GM20431 (cell line): Measurements from ENCODE around the gene TNFSF8.

Experiments
- in situ Hi-C: fragments of 300-500 bp; cut with MseI, MboI; formaldehyde crosslinking; loops from one replicate; pipeline ENCODE4 v1.15.0; 2020; ENCODE audit warnings: low sequenced_read_pairs; ENCODE audit not compliant: unreplicated experiment

Gene TNFSF8

DNA sequence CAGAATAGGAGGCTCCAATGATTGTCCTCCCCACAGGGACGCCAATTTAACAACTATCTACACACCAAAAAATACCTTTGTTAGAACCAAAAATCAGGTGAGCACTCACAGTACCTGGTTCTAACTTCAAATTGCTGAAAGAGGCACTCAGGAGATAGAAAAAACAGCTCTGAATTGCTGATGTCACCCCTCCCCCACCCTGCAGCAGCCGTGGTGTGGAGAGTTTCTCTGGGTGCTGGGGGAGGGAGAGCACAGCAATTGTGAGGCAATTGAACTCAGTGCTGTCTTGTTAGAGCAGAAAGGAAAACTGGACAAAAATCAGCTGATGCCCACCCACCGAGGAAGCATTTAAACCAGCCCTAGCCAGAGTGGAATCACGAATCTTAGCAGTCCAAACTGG is 41.8 kb downstream of the TNFSF8 start:
- in situ Hi-C loops, result no loop called here

DNA sequence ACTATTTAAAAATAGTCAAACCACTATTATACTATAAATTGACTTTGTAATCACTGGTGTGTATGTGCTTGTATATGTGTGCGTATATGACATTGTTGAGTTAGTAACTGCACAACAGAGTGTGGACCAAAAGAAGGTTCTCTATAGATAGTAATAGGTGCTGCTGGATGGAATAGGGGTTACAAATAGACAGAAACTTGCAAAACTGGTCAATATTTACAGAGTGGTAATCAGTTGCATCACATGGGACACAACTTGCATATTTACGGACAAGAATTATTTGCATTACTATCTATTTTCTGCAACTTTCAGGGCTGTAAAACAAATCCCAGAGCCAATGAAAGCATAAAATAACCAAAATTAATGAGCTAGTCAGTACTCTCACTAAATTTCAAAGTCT is 42.4 kb downstream of the TNFSF8 start:
- in situ Hi-C loops, result no loop called here

DNA sequence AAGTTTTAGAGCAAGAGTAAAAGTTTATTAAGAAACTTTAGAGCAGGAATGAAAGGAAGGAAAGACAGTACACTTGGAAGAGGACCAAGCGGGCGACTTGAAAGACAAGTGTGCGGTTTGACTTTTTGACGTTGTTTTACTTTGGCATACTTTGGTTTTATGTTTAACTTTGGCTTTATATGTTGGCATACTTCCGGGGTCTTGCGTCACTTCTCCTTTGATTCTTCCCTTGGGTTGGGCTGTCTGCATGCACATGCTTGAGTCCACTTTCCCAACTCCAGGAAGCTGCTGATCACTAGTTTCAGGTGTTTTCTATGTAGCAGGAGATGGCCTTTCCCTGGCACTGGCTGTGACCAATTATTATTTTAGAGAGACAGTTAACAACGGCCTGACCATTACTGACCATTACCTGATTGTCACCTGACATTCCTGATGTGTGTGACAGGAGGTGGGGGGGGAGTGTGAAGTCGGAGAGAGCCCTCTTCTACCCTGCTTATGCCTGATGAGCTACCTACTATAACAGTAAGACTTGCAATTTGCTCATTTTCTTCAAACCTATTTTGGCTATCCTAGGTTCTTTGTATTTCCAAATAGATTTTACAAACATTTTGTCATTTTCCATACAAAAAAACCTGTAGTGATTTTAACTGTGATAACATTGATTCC is 45.5 kb downstream of the TNFSF8 start:
- in situ Hi-C loops, result no loop called here

DNA sequence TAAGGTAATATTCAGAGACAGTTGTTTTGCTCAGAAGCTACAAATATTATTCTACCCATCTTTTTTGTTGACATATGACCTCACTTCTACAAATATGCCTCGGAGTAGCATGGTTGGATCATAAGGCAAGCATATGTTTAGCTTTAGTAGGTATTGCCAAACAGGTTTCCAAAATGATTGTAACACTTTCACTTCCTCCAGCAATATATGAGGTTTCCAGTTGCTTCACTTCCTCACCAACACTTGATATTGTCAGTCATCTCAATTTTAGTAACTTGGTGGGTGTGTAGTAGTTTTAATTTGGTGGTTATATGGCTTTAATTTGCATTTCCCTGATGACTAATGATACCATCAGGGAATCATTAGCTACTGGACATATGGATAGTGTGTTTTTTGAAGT is 46.7 kb downstream of the TNFSF8 start:
- in situ Hi-C loops, result no loop called here

DNA sequence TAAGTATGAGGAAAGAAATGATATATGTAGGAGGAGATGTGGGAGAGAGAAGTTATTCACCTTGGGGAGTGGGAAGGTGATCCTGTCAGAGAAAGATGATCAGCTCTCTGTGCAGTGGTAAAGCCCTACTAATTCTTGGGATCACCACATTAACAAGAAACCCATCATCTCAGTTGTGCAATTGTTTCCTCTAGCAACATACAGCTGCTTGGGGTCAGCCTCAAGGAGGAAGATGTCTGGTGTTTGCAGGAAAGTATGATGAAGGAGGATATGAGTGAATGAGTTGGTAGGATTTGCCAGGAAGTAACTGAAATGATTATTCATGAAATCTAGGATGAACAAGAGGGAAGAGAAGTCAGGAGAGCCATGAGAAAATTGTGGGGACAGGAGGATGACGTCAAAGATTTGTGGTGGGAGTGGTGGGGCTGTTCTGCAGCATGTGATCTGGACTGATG is 50.1 kb downstream of the TNFSF8 start:
- in situ Hi-C loops, result no loop called here

DNA sequence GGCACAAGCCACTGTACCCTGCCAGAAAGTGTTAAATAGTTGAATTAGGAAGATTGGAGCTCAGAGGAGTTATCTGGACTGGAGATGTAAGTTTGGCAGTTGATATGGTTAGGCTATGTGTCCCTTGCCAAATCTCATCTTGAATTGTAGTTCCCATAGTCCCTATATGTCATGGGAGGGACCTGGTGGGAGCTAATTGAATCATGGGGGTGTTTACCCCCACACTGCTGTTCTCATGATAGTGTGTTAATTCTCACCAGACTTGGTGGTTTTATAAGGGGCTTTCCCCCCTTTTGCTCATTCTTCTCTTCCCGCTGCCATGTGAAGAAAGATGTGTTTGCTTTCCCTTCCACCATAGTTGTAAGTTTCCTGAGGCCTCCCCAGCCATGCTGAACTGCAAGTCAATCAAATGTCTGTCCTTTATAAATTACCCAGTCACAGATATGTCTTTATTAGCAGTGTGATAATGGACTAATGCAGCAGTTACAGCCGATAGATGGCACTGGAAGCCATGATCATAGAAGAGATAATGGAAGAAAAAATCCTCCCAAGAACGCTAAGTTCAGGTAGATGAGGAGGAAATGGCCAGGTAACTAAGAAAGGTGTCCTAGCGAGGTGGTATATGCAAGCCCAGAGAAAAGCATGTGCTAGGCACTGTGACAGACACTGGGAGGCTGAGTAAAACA is 51.4 kb downstream of the TNFSF8 start:
- in situ Hi-C loops, result no loop called here

DNA sequence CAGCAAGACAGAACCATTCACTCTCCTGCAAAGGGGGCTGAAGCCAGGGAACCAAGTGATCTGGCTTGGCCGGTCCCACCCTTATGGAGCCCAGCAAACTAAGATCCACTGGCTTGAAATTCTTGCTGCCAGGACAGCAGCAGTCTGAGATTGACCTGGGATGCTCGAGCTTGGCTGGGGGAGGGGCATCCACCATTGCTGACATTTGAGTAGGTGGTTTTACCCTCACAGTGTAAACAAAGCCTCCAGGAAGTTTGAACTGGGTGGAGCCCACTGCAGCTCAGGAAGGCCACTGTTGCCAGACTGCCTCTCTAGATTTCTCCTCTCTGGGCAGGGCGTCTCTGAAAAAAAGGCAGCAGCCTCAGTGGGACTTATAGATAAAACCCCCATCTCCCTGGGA is 60.5 kb downstream of the TNFSF8 start:
- in situ Hi-C loops, result no loop called here

DNA sequence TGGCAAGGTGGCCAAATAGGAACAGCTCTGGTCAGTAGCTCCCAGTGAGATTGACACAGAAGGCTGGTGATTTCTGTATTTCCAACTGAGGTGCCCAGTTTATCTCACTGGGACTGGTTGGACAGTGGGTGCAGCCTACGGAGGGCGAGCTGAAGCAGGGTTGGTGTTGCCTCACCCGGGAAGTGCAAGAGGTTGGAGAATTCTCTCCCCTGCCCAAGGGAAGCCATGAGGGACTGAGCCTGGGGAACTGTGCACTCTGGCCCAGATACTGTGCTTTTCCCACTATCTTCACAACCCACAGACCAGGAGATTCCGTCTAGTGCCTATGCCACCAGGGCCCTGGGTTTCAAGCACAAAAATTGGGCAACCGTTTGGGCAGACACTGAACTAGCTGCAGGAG is 61.0 kb downstream of the TNFSF8 start:
- in situ Hi-C loops, result no loop called here

DNA sequence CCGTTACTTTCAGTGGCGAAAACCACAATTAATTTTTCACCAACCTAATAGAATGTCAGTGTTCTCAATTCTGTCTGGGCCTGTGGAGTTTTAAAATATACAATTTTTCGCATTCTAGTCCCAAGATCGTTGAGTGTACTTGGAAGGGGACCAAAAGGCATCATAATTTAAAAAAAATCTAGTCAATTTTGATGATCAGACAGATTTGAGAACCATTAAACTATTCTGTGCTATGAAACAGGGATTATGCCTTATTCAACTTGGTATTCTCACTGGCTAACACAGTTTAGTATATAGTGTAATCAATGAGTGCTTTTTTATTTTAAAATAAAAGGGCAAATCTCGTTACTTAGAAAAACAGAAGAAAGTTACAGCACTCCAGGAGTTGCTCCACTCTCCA is 63.1 kb downstream of the TNFSF8 start:
- in situ Hi-C loops, result no loop called here

DNA sequence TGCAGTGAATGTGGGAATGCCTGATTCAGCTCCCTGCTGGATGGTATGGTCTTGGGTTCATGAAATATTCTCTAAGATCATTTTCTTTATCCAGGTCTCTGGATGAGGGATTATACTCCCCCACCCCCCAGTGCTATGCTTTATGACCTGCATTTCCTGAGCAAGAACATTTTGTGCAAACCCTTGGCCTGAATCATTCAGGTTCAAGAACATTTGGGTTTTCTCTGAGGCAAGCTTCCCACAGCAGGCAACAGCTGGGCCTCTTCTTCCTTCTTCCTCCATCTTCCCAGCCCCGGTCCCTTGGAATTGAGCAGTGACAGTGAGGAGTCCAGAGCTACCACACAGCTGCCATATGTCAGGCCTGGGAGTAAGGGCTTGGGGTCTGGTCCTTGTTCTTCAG is 65.9 kb downstream of the TNFSF8 start:
- in situ Hi-C loops, result no loop called here

DNA sequence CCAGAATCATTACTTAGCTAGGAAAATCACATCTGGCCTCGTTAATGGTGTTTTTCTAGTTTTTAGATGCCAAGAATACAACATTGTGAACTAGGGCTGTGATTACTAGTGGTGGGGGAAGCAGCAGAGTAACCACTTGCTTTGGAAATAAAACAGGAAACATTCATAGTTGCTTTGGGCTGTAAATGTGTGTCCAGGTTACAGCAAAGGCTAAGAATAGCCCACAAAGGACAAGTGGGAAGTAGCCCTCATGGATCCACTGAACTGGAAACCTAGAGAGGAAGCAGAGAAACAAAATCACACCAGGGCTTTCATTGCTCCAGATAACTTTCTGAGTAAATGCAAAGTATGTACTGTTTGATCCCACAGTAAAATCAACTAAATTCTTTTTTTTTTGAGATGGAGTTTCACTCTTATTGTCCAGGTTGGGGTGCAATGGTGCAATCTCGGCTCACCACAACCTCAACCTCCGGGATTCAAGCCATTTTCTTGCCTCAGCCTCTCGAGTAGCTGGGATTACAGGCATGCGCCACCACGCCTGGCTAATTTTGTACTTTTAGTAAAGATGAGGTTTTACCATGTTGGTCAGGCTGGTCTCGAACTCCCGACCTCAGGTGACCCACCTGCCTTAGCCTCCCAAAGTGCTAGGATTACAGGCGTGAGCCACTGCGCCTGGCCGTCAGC is 68.3 kb downstream of the TNFSF8 start:
- in situ Hi-C loops, result no loop called here

DNA sequence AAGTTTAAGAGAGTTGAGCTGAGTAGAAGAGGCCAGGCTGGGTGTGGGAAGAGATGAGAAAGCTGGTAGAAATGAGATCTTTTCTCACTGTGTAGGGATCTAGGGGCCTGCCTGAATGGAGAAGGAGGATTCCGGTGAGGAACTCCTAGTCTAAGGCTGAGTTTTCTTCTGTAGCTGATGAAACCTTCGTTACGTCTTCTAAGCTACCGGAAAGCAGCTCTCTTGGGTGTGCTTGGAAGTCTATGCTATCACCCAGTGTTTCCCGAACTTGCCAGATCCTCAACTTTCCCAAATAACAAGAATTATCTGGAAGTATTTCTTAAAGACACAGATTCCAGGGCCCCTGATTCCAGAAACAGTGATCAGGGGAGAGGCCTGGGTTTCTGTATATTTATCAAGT is 69.1 kb downstream of the TNFSF8 start:
- in situ Hi-C loops, result no loop called here

DNA sequence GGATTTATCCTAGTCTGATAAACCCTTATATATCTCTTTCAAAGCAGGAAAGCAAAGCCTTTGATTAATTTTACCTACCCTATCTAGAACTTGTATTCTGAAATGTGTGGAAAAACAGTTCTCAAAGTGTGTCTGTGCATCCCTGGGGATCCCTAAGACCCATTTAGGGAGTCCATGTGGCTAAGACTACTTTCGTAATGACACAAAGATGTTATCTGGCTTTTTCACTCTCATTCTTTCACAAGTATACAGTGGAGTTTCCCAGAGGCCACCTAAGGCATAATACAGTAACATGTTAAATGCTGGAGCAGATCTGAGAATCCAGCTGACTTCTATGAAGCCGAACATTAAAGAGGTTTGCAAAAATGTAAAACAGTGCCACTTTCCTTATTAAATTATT is 70.2 kb downstream of the TNFSF8 start:
- in situ Hi-C loops, result no loop called here

DNA sequence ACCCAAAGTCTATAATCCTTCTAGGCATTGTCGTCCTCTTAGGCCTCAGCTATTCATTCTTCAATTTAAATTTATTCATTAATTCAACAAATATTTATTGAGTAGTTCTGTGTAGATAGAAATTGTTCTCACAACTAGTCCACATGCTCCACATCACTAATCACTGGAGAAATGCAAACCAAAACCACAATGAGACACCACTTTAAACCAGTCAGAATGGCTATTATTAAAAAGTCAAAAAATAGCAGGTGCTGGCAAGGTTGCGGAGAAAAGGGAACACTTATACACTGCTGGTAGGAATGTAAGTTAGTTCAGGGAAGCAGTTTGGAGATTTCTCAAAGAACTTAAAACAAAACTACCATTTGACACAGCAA is 73.5 kb downstream of the TNFSF8 start:
- in situ Hi-C loops, result no loop called here

DNA sequence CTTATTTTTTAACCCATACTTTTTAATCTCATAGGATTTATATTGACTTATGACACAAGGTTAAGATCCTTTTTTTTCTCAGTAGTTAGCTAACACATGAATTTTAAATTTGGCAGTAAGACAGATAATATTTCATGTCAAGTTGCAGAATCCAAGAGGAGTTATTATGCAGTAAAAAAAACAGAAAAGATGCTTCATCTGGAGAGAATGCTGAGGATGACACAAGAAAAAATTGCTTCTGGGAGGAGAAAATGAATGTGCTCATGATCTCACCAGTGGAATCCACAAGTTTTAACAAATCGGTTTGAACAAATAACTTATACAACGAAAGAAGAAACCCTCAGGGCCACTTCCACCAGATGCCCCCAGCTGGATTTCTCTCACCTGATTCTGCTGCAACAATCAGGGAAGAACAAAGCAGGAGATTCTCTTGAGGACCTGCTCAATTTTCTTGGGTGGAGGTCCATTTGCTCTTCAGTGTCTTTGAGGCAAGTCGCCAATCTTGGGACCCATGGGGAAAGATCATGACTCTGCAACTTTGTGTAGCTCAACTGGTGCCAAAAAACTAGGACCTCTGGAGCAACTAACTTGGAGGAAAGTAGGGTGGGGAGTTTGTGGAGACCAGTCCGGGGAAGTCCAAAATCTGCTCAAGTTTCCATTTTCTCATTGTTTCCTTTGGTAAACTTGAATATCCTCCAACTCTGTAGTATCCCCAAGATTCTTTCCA is 74.0 kb downstream of the TNFSF8 start:
- in situ Hi-C loops, result no loop called here

DNA sequence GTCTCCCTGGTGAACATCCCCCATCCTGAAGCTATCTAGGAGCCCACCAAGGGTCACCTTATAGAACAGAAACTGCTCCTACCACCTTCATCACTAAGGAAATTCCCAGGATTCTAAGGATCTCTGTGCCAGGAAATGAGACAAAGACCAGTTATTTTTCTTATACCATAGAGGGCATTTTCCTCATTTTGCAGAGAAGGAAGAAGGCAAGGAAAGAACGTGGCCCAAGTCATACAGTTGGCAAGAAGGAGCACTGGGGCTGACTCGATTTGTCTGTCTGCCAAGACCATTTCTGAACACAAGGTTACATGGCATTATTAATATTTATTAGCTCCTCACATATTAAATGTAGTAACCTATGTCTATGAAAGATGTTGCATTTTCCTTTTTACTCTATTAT is 74.9 kb downstream of the TNFSF8 start:
- in situ Hi-C loops, result no loop called here

DNA sequence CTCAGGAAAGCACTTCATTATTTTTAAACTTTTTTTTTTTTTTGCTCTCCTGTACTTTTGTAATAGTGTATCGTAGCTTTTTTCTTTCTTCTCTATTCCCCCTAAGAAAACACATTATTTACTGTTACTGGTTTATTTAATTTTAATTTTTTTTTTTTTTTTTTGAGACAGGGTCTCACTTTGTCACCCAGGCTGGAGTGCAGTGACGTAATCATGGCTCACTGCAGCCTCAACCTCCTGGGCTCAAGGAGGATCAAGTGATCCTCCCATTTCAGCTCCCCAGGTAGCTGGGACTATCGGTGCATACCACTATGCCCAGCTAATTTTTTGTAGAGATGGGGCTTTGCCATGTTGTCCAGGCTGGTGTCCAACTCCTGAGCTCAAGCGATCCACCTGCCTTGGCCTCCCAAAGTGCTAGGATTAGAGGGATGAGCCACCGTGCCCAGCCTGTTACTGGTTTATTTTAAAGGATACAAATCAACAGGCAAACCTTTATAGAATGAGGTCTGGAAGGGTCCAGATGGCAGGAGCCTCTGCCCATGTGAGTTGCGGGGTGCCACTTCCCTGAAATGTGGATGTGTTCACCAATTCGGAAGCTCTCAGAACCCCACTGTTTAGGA is 75.5 kb downstream of the TNFSF8 start:
- in situ Hi-C loops, result no loop called here

DNA sequence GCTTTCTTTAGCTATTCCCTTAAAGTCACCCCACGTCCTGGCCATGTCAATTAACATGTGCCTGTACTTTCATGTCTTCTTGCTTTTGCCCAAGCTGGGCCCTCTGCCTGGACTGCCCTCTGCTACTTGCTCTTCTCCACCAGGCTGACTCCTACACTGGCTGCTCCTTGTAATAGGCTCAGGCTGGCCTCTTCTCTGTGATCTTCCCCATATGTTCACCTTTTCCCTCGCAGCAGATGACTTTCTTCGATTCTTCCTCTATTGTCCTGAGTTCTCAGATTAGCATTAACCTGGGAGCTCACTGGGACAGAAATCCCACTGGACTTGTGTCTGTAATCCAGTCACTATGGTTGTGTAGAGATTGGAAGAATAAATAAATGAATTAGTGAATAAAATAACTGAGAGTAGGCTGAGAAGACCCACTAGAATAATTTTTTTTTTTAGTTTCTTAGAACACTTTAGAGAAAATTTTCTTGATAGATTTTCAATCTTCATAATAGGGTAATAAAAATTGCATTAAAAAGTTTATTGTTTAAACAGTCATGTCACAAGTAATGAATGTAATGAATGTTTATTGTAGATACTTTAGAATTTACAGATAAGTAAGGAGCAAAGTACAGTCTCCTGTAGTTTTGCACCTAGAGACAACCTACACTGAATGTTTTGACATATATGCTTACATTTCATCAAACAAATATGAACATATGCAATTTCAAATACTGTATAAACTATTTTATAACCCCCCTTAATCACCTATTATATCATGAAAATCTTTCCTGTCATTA is 77.1 kb downstream of the TNFSF8 start:
- in situ Hi-C loops, result no loop called here

DNA sequence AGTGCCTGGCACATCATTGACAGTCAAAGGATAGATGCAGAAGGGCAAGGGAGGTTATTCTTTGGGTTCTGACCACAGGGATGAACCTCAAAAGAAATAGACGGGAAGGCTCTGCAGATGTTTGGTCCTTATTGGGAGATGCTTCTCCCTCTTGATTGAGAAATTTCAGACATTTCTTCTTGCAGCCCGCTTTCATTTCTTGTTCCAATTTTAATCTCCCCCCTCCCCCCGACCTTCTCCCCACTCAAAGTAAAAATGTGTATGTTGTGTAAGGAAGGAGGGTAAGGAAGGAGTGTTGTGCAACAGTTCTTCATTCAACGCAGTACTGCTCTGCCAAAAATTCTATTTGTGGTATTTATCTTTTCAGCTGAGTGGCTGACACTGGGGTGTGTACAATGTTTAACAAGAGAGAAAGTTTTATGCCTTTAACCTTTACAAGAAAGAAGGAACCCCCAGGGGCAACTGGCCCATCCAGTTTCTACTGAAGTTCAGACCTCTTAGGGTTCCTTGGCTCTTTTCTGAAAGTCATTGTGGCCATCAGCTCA is 78.3 kb downstream of the TNFSF8 start:
- in situ Hi-C loops, result no loop called here
